Naive thymus-derived CD4-positive, alpha-beta T cell (primary cell): ENCODE results near the gene WDR83. TPM values are rescaled to one million over a fixed set of nuclear protein-coding genes. Genes with fewer than 3 reads are reported as not detected.

Source experiments
- ATAC-seq: fragments of 150-1000 bp; cut with Tn5 transposase; 2 replicates; pipeline ENCODE4 v1.10.0; 2021; ENCODE audit warnings: mild to moderate bottlenecking, moderate library complexity
- CTCF ChIA-PET: fragments of 350-600 bp; sonication (Branson Sonifier 250); formaldehyde crosslinking; loops from one replicate; lab custom pipeline; 2021; ENCODE audit warnings: antibody characterized with exemption; lab: Charles Lee
- POLR2A ChIA-PET: fragments of 350-600 bp; sonication (Branson Sonifier 250); formaldehyde crosslinking; loops from one replicate; lab custom pipeline; 2021; ENCODE audit warnings: antibody characterized with exemption, inconsistent platforms; lab: Charles Lee
- DNase-seq, 9 donors: peaks; one replicate each; pipeline versions ENCODE4 v3.0.0 to v3.0.0-alpha.2; 2020 to 2022; ENCODE audit warnings: mixed read lengths in 1 of 9
- H3K27ac ChIP-seq: one replicate; pipeline ENCODE4 v1.7.0; 2013; ENCODE audit warnings: mild to moderate bottlenecking, low read depth, low read length, moderate library complexity
- H3K27me3 ChIP-seq, 2 donors: one replicate each; pipeline ENCODE4 v1.7.0; 2013; ENCODE audit warnings: low read length in 2 of 2, mild to moderate bottlenecking in 2 of 2, moderate library complexity in 2 of 2; ENCODE audit not compliant: control insufficient read depth in 2 of 2, insufficient read depth in 2 of 2
- H3K36me3 ChIP-seq, 3 experiments: 1 replicate in 2 of 3; 2 replicates in 1 of 3; pipeline ENCODE4 v1.7.0; 2013; ENCODE audit warnings: low read length in 3 of 3, mild to moderate bottlenecking in 3 of 3, moderate library complexity in 1 of 3; ENCODE audit not compliant: insufficient read depth in 3 of 3, control insufficient read depth in 2 of 3
- H3K4me1 ChIP-seq, 2 donors: one replicate each; pipeline ENCODE4 v1.7.0; 2013; ENCODE audit warnings: low read length in 2 of 2, mild to moderate bottlenecking in 2 of 2, moderate library complexity in 1 of 2; ENCODE audit not compliant: control insufficient read depth in 2 of 2, insufficient read depth in 2 of 2
- H3K4me3 ChIP-seq: 2 replicates; pipeline ENCODE4 v1.7.0; 2013; ENCODE audit warnings: mild to moderate bottlenecking, low read length
- H3K9me3 ChIP-seq, 3 experiments: 1 replicate in 2 of 3; 2 replicates in 1 of 3; pipeline ENCODE4 v1.7.0; 2013; ENCODE audit warnings: low read length in 3 of 3; ENCODE audit not compliant: control insufficient read depth in 2 of 3
- H3K27ac Mint-ChIP-seq, 9 donors: one replicate each; pipeline ENCODE4 v1.8.0; 2020 to 2022; ENCODE audit warnings: mixed read lengths in 9 of 9, mild to moderate bottlenecking in 8 of 9, moderate library complexity in 5 of 9, inconsistent platforms in 2 of 9
- H3K27me3 Mint-ChIP-seq, 5 donors: one replicate each; pipeline ENCODE4 v1.8.0; 2021 to 2022; ENCODE audit warnings: mixed read lengths in 5 of 5, mild to moderate bottlenecking in 1 of 5
- H3K36me3 Mint-ChIP-seq, 5 donors: one replicate each; pipeline ENCODE4 v1.8.0; 2020 to 2022; ENCODE audit warnings: mixed read lengths in 5 of 5, mild to moderate bottlenecking in 3 of 5, inconsistent platforms in 1 of 5
- H3K4me1 Mint-ChIP-seq, 7 donors: one replicate each; pipeline ENCODE4 v1.8.0; 2020 to 2022; ENCODE audit warnings: mixed read lengths in 7 of 7, mild to moderate bottlenecking in 3 of 7, inconsistent platforms in 1 of 7
- H3K4me3 Mint-ChIP-seq, 10 donors: one replicate each; pipeline ENCODE4 v1.8.0; 2020 to 2022; ENCODE audit warnings: mild to moderate bottlenecking in 10 of 10, mixed read lengths in 10 of 10, moderate library complexity in 6 of 10, inconsistent platforms in 2 of 10
- H3K9me3 Mint-ChIP-seq, 11 donors: one replicate each; pipeline ENCODE4 v1.8.0; 2020 to 2022; ENCODE audit warnings: mixed read lengths in 11 of 11, mild to moderate bottlenecking in 4 of 11, inconsistent platforms in 1 of 11, moderate library complexity in 1 of 11
- intact Hi-C, 2 donors: fragments of 100-400 bp; cut with micrococcal nuclease; formaldehyde crosslinking; loops; one replicate each; pipeline ENCODE4 v1.15.1; 2023
- polyA plus RNA-seq, 2 donors: library from polyadenylated mRNA; unstranded; fragments of 300-500 nt; fragmentation: Illumina TruSeq; gene quantifications; one replicate each; pipeline ENCODE4 v1.2.3, GENCODE V29; 2021
- total RNA-seq, 6 experiments: library from RNA in 5 of 6; stranded (reverse) in 5 of 6; gene quantifications; 1 replicate in 5 of 6; 2 replicates in 1 of 6; pipeline ENCODE4 v1.2.3 and lab custom pipeline; 2021 to 2026

Gene WDR83
- total and polyA plus RNA-seq, 7 experiments from 2014 or later, result 7.8 to 20.6 (median 14.7) TPM

DNA sequence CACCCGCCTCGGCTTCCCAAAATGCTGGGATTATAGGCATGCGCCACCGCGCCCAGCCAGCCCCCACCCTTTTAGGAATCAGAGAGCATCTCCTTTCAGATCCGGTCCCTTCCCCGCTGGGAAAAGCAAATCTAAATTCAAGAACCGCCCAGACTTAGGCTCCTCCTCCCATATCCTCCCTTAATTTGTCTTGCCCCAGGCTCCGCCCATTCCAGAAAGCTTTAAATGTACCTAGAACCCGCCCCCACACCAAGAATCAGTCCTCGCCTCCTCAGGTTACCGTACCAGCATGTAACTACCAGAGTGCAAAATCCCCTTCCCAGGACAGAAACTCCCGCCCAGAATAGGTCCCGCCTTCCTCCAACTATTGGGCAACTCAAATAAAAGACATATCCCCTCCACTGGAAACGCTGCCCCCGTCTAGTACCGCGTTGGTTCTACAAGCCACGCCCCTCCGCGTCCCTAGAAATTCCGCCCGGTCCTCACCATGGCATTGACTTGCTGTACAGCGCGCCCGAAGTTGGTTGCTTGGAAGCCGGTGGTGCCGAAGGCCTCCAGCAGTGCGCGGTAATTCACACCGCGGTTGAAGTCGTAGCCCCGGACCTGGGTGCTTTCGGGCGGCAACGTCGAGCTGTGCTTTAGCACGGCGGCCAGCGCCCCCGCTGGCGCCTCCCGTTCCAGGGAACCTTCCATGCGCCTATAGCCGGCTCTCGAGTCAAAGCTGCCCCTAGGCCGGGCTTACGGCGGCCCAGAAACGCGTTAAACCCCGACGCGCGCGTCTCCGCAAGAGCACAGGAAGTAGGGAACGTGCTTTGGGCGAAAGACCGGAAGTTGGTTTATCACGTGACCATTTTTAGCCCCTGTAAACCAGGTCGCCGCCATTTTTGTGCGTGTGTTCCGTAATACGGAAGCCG, 14.7 kb downstream of the WDR83 start, which contains the start of gene DHPS:
DHPS (minus strand) TSS at position 807 of the 914 bp plus-strand sequence; CDS start at position 693, 114 bp downstream.
- intact Hi-C loops, result loop anchor here (1.0 to 10.0 kb wide), 11 partner anchors 12 to 1157 kb away; partner anchors contain the start of genes FBXW9 (in 2 of the 2), ZNF490 (in 2 of the 2), ZNF791 (in 2 of the 2) and ECSIT (in 1 of the 2)
- ATAC-seq, result peak; percentile 85
- peaks cover 0 to 26% (median 18%) of the 10 kb centered on the region in 5 donors for H3K36me3 Mint-ChIP-seq

GRCh38 chr19:12685831-12686230, 19.2 kb downstream of the WDR83 start:
- POLR2A ChIA-PET, result interaction anchor here (0.7 to 0.9 kb wide), 2 partner anchors 10 to 75 kb away, joined by 3 read pairs; partner anchors contain the start of gene FBXW9
- intact Hi-C loops, result loop anchor here in 1 of 2 donors (10.0 kb wide), 1 partner anchor 1161 kb away; the partner anchor contains the start of gene ECSIT
- no peak overlapping the region for H3K4me3 Mint-ChIP-seq
- H3K36me3 ChIP-seq, result peaks cover 0 to 4% (median 0%) of the 10 kb centered on the region in 3 experiments
- H3K27me3 Mint-ChIP-seq, result no peaks in the 10 kb centered on the region
- DNase-seq (no peak), ATAC-seq (no peak)
- H3K4me1 ChIP-seq, result peaks cover 0 to 2% of the 10 kb centered on the region in 2 donors
- peaks cover 0 to 6% (median 5%) of the 10 kb centered on the region in 5 donors for H3K36me3 Mint-ChIP-seq
- H3K27ac ChIP-seq, result no peak overlapping the region
- H3K4me1 Mint-ChIP-seq, result peaks cover 4 to 11% (median 7%) of the 10 kb centered on the region in 7 donors
- H3K9me3 ChIP-seq, result no peaks in the 10 kb centered on the region
- H3K9me3 Mint-ChIP-seq, result peaks cover 0 to 4% (median 0%) of the 10 kb centered on the region in 11 donors
- no peaks in the 10 kb centered on the region for H3K27me3 ChIP-seq
- CTCF ChIA-PET, result interaction anchor here (0.6 kb wide), 1 partner anchor 394 kb away, joined by 3 read pairs; no protein-coding TSS in a partner anchor
- H3K27ac Mint-ChIP-seq, result peak overlapping the region in 1 of 9 donors; percentile 33
- H3K4me3 ChIP-seq, result no peak overlapping the region

More for the DNA sequence above, 14.7 kb downstream of the WDR83 start, which contains the start of gene DHPS:
- Histone ChIP-seq H3K27me3 (no peaks in the 10 kb centered on the region), H3K36me3 (peaks cover 12 to 42% (median 19%) of the 10 kb centered on the region in 3 experiments), H3K27ac (peak within 1 kb of the TSS; percentile 95), H3K4me3 (peak within 1 kb of the TSS; percentile 100), H3K9me3 (no peaks in the 10 kb centered on the region), H3K4me1 (peaks cover 6 to 19% of the 10 kb centered on the region in 2 donors)
- peaks cover 17 to 34% (median 26%) of the 10 kb centered on the region in 7 donors for H3K4me1 Mint-ChIP-seq
- H3K9me3 Mint-ChIP-seq, result peaks cover 0 to 9% (median 0%) of the 10 kb centered on the region in 11 donors
- ChIA-PET POLR2A (interaction anchor here (0.6 to 3.3 kb wide), 23 partner anchors 9 to 1746 kb away, joined by 3 to 19 read pairs (median 4); partner anchors contain the start of genes FBXW9, GCDH, GET3 and MAN2B1), CTCF (interaction anchor here (0.7 to 0.9 kb wide), 3 partner anchors 9 to 41 kb away, joined by 3 read pairs; no protein-coding TSS in a partner anchor)
- DNase-seq, result peak; percentile 58 to 95 (median 93)
- peak within 1 kb of the TSS; percentile 86 to 98 (median 94) for H3K27ac Mint-ChIP-seq
- H3K4me3 Mint-ChIP-seq, result peak within 1 kb of the TSS; percentile 92 to 99 (median 96)
- no peaks in the 10 kb centered on the region for H3K27me3 Mint-ChIP-seq

DNA sequence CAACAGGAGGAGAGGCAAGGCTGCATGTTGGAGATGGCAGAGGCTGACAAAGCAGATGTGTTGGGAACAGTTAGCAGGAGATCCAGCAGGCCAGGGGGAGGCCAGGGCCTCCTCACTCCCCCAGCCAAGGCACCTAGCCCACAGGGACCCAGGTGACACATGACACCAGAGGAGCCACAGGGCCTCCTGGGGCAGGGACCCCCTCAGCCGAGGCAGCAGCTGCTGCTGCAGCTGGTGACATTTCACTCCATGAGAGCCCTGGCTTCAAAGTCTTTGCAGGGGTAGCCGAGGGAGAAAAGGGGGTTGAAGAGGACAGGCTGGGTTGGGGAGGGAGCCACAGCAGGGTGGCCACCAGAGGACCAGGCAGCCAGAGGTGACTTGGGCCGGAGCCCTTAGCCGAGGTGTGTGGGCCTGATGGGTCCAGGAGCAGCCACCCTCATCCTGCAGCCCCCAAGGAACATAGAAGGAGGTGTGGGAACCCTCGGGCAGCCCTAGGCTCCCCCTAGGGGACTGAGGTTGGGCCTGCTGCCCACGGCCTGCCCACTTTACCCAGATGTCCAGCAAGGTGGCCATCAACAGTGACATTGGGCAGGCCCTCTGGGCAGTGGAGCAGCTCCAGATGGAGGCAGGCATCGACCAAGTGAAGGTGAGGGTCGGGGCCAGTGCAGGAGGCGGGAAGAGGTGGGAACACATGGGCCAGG, 21.0 kb downstream of the WDR83 start, which contains the start of gene GNG14:
GNG14 (plus strand) TSS at position 503 of the 701 bp plus-strand sequence; CDS start at position 554, 51 bp downstream.
- ATAC-seq, result no peak

GRCh38 chr19:12689012-12689411, 22.4 kb downstream of the WDR83 start:
- no peaks in the 10 kb centered on the region for H3K4me1 ChIP-seq
- POLR2A ChIA-PET, result no interaction called here
- peaks cover 0 to 3% (median 0%) of the 10 kb centered on the region in 7 donors for H3K4me1 Mint-ChIP-seq
- intact Hi-C loops, result loop anchor here in 1 of 2 donors (10.0 kb wide), 1 partner anchor 1164 kb away; the partner anchor contains the start of gene ECSIT
- no peaks in the 10 kb centered on the region for H3K36me3 ChIP-seq
- no peaks in the 10 kb centered on the region for H3K27me3 Mint-ChIP-seq
- H3K27ac Mint-ChIP-seq, result no peak overlapping the region
- H3K4me3 ChIP-seq, result no peak overlapping the region
- H3K4me3 Mint-ChIP-seq, result no peak overlapping the region
- H3K9me3 Mint-ChIP-seq, result no peaks in the 10 kb centered on the region
- H3K9me3 ChIP-seq, result no peaks in the 10 kb centered on the region
- H3K36me3 Mint-ChIP-seq, result no peaks in the 10 kb centered on the region
- no peaks in the 10 kb centered on the region for H3K27me3 ChIP-seq
- ATAC-seq, result no peak
- DNase-seq, result no peak
- no peak overlapping the region for H3K27ac ChIP-seq
- CTCF ChIA-PET, result no interaction called here

More for the DNA sequence above, 21.0 kb downstream of the WDR83 start, which contains the start of gene GNG14:
- Mint-ChIP-seq H3K9me3 (no peaks in the 10 kb centered on the region), H3K27me3 (no peaks in the 10 kb centered on the region), H3K36me3 (no peaks in the 10 kb centered on the region), H3K4me1 (peaks cover 0 to 5% (median 0%) of the 10 kb centered on the region in 7 donors), H3K4me3 (no peak within 1 kb of the TSS), H3K27ac (no peak within 1 kb of the TSS)
- intact Hi-C loops, result loop anchor here in 1 of 2 donors (10.0 kb wide), 1 partner anchor 1163 kb away; the partner anchor contains the start of gene ECSIT
- DNase-seq, result no peak
- Histone ChIP-seq H3K27me3 (no peaks in the 10 kb centered on the region), H3K27ac (no peak within 1 kb of the TSS), H3K9me3 (no peaks in the 10 kb centered on the region), H3K4me3 (no peak within 1 kb of the TSS), H3K36me3 (no peaks in the 10 kb centered on the region), H3K4me1 (no peaks in the 10 kb centered on the region)
- ChIA-PET CTCF (interaction anchor here (0.7 kb wide), 1 partner anchor 109 kb away, joined by 3 read pairs; no protein-coding TSS in a partner anchor), POLR2A (interaction anchor here (0.8 kb wide), 1 partner anchor 1733 kb away, joined by 3 read pairs; no protein-coding TSS in a partner anchor)

GRCh38 chr19:12689581-12690216, 23.1 kb downstream of the WDR83 start:
- peaks cover 0 to 3% (median 0%) of the 10 kb centered on the region in 7 donors for H3K4me1 Mint-ChIP-seq
- no peaks in the 10 kb centered on the region for H3K36me3 Mint-ChIP-seq
- H3K36me3 ChIP-seq, result no peaks in the 10 kb centered on the region
- H3K4me3 Mint-ChIP-seq, result no peak overlapping the region
- H3K9me3 Mint-ChIP-seq, result no peaks in the 10 kb centered on the region
- POLR2A ChIA-PET, result no interaction called here
- H3K27ac ChIP-seq, result no peak overlapping the region
- intact Hi-C loops, result loop anchor here in 1 of 2 donors (10.0 kb wide), 1 partner anchor 1165 kb away; the partner anchor contains the start of gene ECSIT
- H3K27ac Mint-ChIP-seq, result no peak overlapping the region
- no peak for DNase-seq
- CTCF ChIA-PET, result no interaction called here
- H3K4me1 ChIP-seq, result no peaks in the 10 kb centered on the region
- H3K27me3 Mint-ChIP-seq, result no peaks in the 10 kb centered on the region
- no peaks in the 10 kb centered on the region for H3K27me3 ChIP-seq
- H3K4me3 ChIP-seq, result no peak overlapping the region
- ATAC-seq, result peak; percentile 14
- no peaks in the 10 kb centered on the region for H3K9me3 ChIP-seq
